ENCODE data around the gene PKD2L1.
"Not testable (repeated sequence)": the region's sequence is repeated elsewhere in the genome, so short reads cannot be mapped to it uniquely, and the experiment has no call there.

PKD2L1 gene

GRCh38 chr10:100291356-100291755, 38.7 kb downstream of the PKD2L1 start:
- Histone ChIP-seq H3K4me2 (ENCODE audit: low read length) (no peak overlapping the region), H3K9ac (ENCODE audit: low read depth, low read length) (no peak overlapping the region), H3K4me1 (ENCODE audit: control insufficient read depth, insufficient read depth, low read length) (peaks cover 6% of the 10 kb centered on the region), H3K27me3 (ENCODE audit: control insufficient read depth, insufficient read depth, low read length) (peaks cover 35% of the 10 kb centered on the region), H3K36me3 (ENCODE audit: insufficient read depth, low read length) (no peaks in the 10 kb centered on the region), H3K9me3 (replicated peaks; ENCODE audit: low read length) (no peaks in the 10 kb centered on the region), H3K4me3 (ENCODE audit: low read length) (no peak overlapping the region)

GRCh38 chr10:100289641-100290040, 40.4 kb downstream of the PKD2L1 start:
- peaks cover 25% of the 10 kb centered on the region for H3K27me3 ChIP-seq (ENCODE audit: control insufficient read depth, insufficient read depth, low read length)
- no peak overlapping the region for H3K9ac ChIP-seq (ENCODE audit: low read depth, low read length)
- H3K36me3 ChIP-seq (ENCODE audit: insufficient read depth, low read length): no peaks in the 10 kb centered on the region
- H3K4me1 ChIP-seq (ENCODE audit: control insufficient read depth, insufficient read depth, low read length): peaks cover 15% of the 10 kb centered on the region
- H3K4me2 ChIP-seq (ENCODE audit: low read length): no peak overlapping the region
- no peaks in the 10 kb centered on the region for H3K9me3 ChIP-seq (replicated peaks; ENCODE audit: low read length)
- H3K4me3 ChIP-seq (ENCODE audit: low read length): no peak overlapping the region

- H3K9me3 ChIP-seq (replicated peaks; ENCODE audit: low read length): no peaks in the 10 kb centered on the region
Observed at GRCh38 chr10:100288196-100288595, 41.8 kb downstream of the PKD2L1 start.

GRCh38 chr10:100287756-100288155, 42.3 kb downstream of the PKD2L1 start:
- no peak overlapping the region for H3K4me3 ChIP-seq (ENCODE audit: low read length)
- H3K36me3 ChIP-seq (ENCODE audit: insufficient read depth, low read length): peaks cover 9% of the 10 kb centered on the region
- H3K27me3 ChIP-seq (ENCODE audit: control insufficient read depth, insufficient read depth, low read length): peaks cover 14% of the 10 kb centered on the region
- H3K9me3 ChIP-seq (replicated peaks; ENCODE audit: low read length): no peaks in the 10 kb centered on the region
- H3K4me1 ChIP-seq (ENCODE audit: control insufficient read depth, insufficient read depth, low read length): peaks cover 22% of the 10 kb centered on the region
- H3K4me2 ChIP-seq (ENCODE audit: low read length): no peak overlapping the region
- no peak overlapping the region for H3K9ac ChIP-seq (ENCODE audit: low read depth, low read length)

More at GRCh38 chr10:100288196-100288595, 41.8 kb downstream of the PKD2L1 start:
- Histone ChIP-seq H3K4me2 (ENCODE audit: low read length) (no peak overlapping the region), H3K4me1 (ENCODE audit: control insufficient read depth, insufficient read depth, low read length) (peaks cover 22% of the 10 kb centered on the region), H3K4me3 (ENCODE audit: low read length) (no peak overlapping the region), H3K27me3 (ENCODE audit: control insufficient read depth, insufficient read depth, low read length) (peaks cover 14% of the 10 kb centered on the region), H3K9ac (ENCODE audit: low read depth, low read length) (no peak overlapping the region), H3K36me3 (ENCODE audit: insufficient read depth, low read length) (peaks cover 5% of the 10 kb centered on the region)

GRCh38 chr10:100286051-100287033, 43.7 kb downstream of the PKD2L1 start, which contains the start of gene BLOC1S2:
Gene BLOC1S2, minus strand, starts transcription at chr10:100286680. Its CDS starts 21 bp downstream, at chr10:100286659.
- H3K9ac ChIP-seq (ENCODE audit: low read depth, low read length): peak within 1 kb of the TSS; percentile 83
- H3K9me3 ChIP-seq (replicated peaks; ENCODE audit: low read length): no peaks in the 10 kb centered on the region
- H3K4me3 ChIP-seq (ENCODE audit: low read length): peak within 1 kb of the TSS; percentile 82
- H3K4me1 ChIP-seq (ENCODE audit: control insufficient read depth, insufficient read depth, low read length): peaks cover 22% of the 10 kb centered on the region
- peaks cover 12% of the 10 kb centered on the region for H3K36me3 ChIP-seq (ENCODE audit: insufficient read depth, low read length)
- peaks cover 12% of the 10 kb centered on the region for H3K27me3 ChIP-seq (ENCODE audit: control insufficient read depth, insufficient read depth, low read length)
- H3K4me2 ChIP-seq (ENCODE audit: low read length): peak within 1 kb of the TSS; percentile 86

- not testable (repeated sequence) for H3K9me3 ChIP-seq (replicated peaks; ENCODE audit: low read length); H3K27me3 ChIP-seq (ENCODE audit: control insufficient read depth, insufficient read depth, low read length)
- peak overlapping the region; percentile 86 for H3K4me2 ChIP-seq (ENCODE audit: low read length)
- peaks cover 22% of the 10 kb centered on the region for H3K4me1 ChIP-seq (ENCODE audit: control insufficient read depth, insufficient read depth, low read length)
- H3K9ac ChIP-seq (ENCODE audit: low read depth, low read length): peak overlapping the region; percentile 83
- H3K4me3 ChIP-seq (ENCODE audit: low read length): peak overlapping the region; percentile 82
- peaks cover 20% of the 10 kb centered on the region for H3K36me3 ChIP-seq (ENCODE audit: insufficient read depth, low read length)
Observed at GRCh38 chr10:100285326-100285725, 44.7 kb downstream of the PKD2L1 start.

- Histone ChIP-seq H3K4me2 (ENCODE audit: low read length) (no peak overlapping the region), H3K4me3 (ENCODE audit: low read length) (no peak overlapping the region), H3K27me3 (ENCODE audit: control insufficient read depth, insufficient read depth, low read length) (no peaks in the 10 kb centered on the region), H3K9ac (ENCODE audit: low read depth, low read length) (no peak overlapping the region), H3K9me3 (replicated peaks; ENCODE audit: low read length) (no peaks in the 10 kb centered on the region), H3K4me1 (ENCODE audit: control insufficient read depth, insufficient read depth, low read length) (peaks cover 22% of the 10 kb centered on the region), H3K36me3 (ENCODE audit: insufficient read depth, low read length) (peaks cover 36% of the 10 kb centered on the region)
Observed at GRCh38 chr10:100282907-100283306, 47.1 kb downstream of the PKD2L1 start.

GRCh38 chr10:100276971-100277370, 53.1 kb downstream of the PKD2L1 start:
- not testable (repeated sequence) for H3K4me1 ChIP-seq (ENCODE audit: control insufficient read depth, insufficient read depth, low read length); H3K4me2 ChIP-seq (ENCODE audit: low read length); H3K4me3 ChIP-seq (ENCODE audit: low read length); H3K27me3 ChIP-seq (ENCODE audit: control insufficient read depth, insufficient read depth, low read length); H3K9me3 ChIP-seq (replicated peaks; ENCODE audit: low read length); H3K9ac ChIP-seq (ENCODE audit: low read depth, low read length)
- H3K36me3 ChIP-seq (ENCODE audit: insufficient read depth, low read length): peaks cover 42% of the 10 kb centered on the region

GRCh38 chr10:100267239-100268104, 62.6 kb downstream of the PKD2L1 start, which contains the start of gene CWF19L1:
Gene CWF19L1, minus strand, starts transcription at chr10:100267638. Its CDS starts 45 bp downstream, at chr10:100267593.
- no peaks in the 10 kb centered on the region for H3K27me3 ChIP-seq (ENCODE audit: control insufficient read depth, insufficient read depth, low read length)
- peak within 1 kb of the TSS; percentile 97 for H3K4me3 ChIP-seq (ENCODE audit: low read length)
- H3K36me3 ChIP-seq (ENCODE audit: insufficient read depth, low read length): peaks cover 3% of the 10 kb centered on the region
- H3K9ac ChIP-seq (ENCODE audit: low read depth, low read length): peak within 1 kb of the TSS; percentile 96
- H3K4me2 ChIP-seq (ENCODE audit: low read length): peak within 1 kb of the TSS; percentile 77
- H3K9me3 ChIP-seq (replicated peaks; ENCODE audit: low read length): no peaks in the 10 kb centered on the region
- H3K4me1 ChIP-seq (ENCODE audit: control insufficient read depth, insufficient read depth, low read length): peaks cover 3% of the 10 kb centered on the region

GRCh38 chr10:100265821-100266485, 64.1 kb downstream of the PKD2L1 start:
- no peaks in the 10 kb centered on the region for H3K27me3 ChIP-seq (ENCODE audit: control insufficient read depth, insufficient read depth, low read length)
- no peak overlapping the region for H3K9ac ChIP-seq (ENCODE audit: low read depth, low read length)
- H3K9me3 ChIP-seq (replicated peaks; ENCODE audit: low read length): no peaks in the 10 kb centered on the region
- H3K4me1 ChIP-seq (ENCODE audit: control insufficient read depth, insufficient read depth, low read length): peaks cover 3% of the 10 kb centered on the region
- H3K4me3 ChIP-seq (ENCODE audit: low read length): peak overlapping the region; percentile 97
- peaks cover 3% of the 10 kb centered on the region for H3K36me3 ChIP-seq (ENCODE audit: insufficient read depth, low read length)
- H3K4me2 ChIP-seq (ENCODE audit: low read length): peak overlapping the region; percentile 77

GRCh38 chr10:100254191-100254590, 75.8 kb downstream of the PKD2L1 start:
- no peak overlapping the region for H3K4me2 ChIP-seq (ENCODE audit: low read length)
- no peak overlapping the region for H3K9ac ChIP-seq (ENCODE audit: low read depth, low read length)
- no peak overlapping the region for H3K4me3 ChIP-seq (ENCODE audit: low read length)
- no peaks in the 10 kb centered on the region for H3K27me3 ChIP-seq (ENCODE audit: control insufficient read depth, insufficient read depth, low read length)
- no peaks in the 10 kb centered on the region for H3K4me1 ChIP-seq (ENCODE audit: control insufficient read depth, insufficient read depth, low read length)
- H3K9me3 ChIP-seq (replicated peaks; ENCODE audit: low read length): no peaks in the 10 kb centered on the region
- peaks cover 38% of the 10 kb centered on the region for H3K36me3 ChIP-seq (ENCODE audit: insufficient read depth, low read length)

Data from skeletal muscle satellite cell (primary cell).